Activated T-helper 1 cell treated with anti-CD3 and anti-CD28 coated beads, Interleukin-2, amount 50 U/mL, for 16 hours (primary cell): ENCODE results near the gene ZDHHC3.

Experiments used
- DNase-seq, 2 donors: peaks; one replicate each; pipeline ENCODE4 v3.0.0-alpha.2; 2020; ENCODE audit warnings: low read depth in 1 of 2, low spot score in 1 of 2

The ZDHHC3 gene

DNA sequence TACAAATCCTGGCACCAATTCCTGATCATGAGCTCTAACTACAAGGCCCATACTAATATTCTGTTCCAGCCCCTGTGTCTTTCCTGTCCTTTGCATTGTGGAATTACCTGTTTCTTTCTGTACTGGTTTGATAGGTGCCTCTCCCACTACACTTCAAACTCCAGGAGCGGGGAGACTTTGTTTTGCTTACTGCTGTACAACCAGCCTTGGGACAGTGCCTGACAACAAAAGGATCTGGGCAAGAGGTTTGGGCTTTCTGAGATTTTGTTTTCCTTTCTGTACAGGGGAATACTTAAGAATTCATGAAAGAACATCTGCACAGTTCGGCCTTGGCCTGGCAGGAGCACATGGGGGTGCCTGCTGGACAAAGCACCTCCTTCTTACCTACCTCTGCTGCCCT is 45.1 kb downstream of the ZDHHC3 start:
- DNase-seq: no peak

DNA sequence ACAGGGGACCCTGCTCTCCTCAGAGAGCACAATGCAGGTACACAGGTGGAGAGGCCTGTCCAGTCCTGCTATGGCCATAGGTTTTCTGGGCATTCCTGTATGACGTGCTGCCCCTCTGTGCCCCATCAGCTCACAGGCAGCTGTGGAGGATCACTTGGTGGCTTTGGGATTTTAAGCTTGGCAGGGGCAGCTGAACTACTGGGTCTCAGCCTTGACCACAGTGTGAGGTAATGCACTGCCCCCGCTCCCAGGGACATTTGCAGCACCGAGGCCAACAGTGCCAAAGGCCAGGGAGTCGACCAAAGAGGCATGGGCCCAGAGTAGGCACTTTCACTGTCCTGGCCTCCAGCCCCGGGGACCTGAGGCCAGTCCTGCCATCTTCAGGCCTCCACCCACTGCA is 46.2 kb downstream of the ZDHHC3 start:
- DNase-seq: no peak

DNA sequence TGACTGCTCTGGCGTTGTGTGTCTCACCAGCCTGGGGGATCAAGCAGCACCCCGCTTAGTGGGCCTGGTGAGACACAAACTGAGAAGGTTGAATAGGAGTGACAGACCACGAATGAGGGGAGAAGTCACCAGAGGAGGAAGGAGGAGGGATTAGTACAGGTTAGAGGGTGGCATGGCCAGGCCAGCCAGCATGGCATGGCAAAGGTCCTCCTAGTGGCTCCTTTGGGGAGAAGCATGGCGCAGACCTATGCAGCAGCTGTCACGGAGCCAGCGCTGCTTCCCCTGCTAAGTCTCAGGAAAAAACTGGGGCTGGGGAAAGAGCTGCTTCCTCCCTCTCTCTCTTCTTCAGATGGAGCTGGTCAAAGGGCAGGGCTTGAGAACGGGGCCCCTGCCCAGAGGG is 48.6 kb downstream of the ZDHHC3 start:
- DNase-seq: no peak

DNA sequence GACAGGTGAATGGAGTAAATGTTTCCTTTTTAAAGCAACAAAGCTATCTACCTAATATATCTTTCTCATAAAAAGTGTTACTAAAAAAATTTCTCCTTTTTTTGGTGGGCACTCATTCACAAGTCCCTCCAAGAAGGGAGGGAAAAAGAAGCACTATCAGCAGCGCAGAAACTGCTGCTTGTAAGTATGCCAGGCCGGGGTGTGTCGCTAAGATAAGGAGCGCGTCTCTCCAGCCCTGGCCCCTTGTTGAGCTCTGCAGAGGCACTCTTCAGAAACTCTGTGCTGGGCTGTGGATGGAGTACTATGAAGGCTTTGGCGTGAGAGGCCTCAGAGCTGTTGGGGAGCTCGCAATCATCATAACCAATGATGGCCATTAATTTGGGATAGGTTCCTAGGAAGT is 49.1 kb downstream of the ZDHHC3 start:
- no peak for DNase-seq

DNA sequence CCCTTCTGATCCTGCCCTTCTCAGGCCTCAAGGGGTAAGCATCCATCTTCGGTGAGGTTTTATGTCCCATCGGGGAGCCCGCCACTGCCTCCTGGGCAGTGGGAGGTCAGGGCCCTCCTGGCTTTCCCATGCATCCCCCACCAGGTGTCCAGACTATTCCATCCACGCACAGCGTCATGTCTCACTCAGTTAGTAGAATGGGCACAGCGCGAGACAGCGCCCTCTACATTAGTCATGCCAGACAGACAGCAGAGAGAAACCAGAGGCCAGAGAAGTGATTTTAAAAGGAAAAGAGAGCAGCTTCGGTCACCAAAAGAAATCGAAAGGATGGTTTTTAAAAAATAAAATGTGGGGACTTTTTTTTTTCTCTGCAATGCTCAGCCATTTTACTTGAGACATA is 49.8 kb downstream of the ZDHHC3 start:
- no peak for DNase-seq

DNA sequence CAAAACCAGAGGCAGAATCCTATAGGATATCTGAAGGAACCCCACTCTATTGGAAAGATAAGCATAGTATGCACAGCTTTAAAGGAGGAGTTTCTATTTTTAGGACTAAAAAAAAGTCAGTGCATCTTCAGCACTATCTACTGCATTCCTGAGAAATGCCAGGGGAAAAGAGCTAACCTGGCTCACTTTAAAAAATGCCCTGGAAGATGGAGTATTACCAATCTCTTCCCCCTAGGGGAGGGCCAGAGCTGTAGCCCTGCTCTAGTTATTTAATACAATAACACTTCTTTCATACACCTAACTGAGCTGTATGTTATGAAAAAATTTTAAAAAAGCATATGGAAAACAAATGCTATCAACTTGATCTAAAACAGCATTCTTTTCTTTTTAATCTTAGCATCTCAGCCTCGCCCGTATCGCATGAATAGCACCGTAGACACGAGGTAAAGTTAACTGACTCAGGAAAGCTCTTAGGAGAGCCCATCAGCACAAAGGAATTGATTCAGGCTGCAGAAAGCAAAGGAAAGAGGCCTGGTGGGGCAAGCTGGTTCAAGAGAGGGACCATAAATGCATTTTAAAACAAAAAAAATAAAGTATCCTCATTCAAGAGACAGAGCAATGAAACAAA is 51.4 kb downstream of the ZDHHC3 start:
- DNase-seq: no peak

DNA sequence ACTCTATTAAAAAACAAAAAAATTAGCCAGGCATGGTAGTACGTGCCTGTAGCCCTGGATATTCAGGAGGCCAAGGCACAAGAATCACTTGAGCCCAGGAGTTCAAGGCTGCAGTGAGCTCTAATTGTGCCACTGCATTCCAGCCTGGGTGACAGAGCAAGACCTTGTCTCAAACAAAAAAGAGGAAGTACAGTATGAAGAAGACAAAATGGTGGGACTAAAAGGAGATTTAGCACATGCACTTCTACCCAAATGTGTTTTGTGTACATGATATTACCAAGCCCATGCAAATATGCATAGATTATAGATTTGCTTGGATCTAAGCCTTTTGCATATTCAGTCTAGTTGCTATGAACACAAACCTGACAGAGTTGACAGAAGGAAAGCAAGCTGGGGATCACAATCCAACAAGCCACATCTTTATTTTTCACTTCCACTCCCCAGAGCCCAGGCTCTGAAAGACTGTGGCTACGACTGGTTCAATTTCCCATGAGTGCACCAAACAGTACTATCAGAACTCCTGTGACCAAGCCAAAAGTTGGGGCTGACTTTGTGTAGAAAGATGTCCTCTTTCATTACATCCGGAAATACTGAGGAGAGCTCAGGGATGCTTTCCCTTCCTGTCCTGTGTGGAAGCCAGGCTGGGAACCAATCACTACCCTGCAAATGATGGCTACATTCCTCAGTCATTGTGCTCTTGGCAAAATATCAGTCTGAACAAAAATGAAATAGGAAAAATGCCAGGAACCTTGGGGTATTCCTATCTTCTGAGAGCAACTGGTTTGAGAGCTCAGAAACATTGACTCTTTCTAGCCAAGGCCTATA is 52.1 kb downstream of the ZDHHC3 start:
- no peak for DNase-seq

DNA sequence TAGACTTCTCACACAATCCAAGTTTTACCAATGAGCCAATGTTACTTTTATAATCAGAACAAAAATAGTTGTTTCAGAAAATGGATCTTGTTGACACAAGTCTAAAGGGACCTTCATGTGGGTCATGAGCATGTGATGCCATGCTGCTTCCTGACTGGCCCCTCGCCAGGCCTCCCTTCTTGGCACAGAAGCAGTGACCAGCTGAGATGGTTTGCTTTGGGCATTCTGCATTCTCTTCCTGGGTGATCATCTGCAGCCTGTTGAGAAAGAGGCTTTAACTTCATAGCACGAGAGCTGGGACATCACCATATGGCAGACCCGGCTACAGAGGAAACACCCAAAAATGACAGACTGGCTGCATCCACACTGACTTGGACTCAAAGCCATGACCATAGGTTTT is 55.9 kb downstream of the ZDHHC3 start:
- DNase-seq: no peak

DNA sequence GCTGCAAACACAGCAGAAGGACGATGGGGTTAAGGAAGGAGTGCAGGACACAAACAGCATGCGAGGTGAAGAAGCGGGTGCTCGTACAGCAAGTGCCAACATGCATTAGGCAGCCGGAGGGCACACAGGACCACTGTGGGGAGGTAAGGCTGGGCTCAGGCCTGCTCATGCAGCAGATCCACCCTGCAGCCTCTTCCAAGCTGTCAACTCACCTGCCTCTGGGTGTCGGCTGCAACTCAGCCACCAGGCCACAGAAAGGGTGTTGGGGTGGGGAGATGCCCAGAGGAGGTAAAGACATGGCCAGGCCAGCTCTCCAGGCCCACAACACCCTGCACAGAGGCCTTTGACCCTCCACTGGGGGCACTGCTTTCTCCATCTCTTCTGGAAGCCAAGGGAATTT is 57.4 kb downstream of the ZDHHC3 start:
- DNase-seq: no peak

DNA sequence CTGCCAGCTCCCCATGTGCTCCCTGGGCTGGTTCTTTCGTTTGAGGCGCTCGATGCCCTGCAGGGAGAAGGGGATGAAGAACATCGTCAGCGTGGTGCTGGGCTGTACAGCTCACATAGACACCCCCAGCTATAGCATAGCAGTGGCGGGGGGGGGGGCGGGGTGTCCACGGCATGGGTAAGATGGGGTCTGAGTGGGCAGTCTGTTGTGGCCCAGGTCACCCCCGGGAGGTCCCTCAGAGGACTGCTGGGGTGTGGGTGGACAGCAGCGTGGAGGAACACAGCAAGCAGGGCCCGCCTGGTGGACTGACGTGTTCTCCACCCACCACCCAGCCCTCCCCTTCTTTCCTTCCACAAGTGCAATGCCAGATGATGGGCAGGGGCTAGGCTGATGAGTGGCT is 57.9 kb downstream of the ZDHHC3 start:
- no peak for DNase-seq

DNA sequence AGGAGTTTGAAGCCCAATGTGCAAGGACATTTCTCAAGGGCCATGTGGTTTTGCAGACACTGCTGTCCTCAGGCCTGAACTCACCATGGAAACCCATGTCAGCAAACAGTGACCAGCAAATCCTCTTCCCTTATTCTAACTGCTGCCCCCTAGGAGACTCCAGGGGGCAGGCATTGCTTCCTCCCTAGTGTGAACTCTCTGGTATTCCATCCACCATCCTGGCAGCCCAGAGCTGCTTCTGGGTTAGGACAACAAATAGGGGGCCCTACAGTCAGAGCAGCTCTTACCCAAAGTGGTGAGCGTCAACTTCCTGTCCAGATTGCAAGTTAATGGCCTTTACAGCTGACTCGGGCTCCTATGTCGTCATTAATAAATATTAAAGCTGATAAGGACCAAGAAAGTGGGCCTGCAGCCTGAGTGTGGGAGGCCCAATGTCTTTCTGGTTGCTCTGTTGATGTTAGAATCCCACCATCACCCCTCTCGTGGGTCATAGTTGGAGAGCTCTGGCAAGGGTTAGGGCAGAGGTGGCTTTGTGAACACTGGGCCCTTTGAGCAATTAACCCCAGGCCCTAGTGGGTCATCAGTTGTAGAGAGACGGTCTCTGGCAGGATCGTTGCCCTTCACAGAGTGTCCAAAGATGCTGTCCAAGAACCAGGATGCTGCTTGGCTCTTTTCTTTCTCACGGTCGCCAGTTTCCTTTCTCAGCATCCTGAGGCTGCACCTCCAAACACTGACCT is 60.1 kb downstream of the ZDHHC3 start:
- DNase-seq: no peak

DNA sequence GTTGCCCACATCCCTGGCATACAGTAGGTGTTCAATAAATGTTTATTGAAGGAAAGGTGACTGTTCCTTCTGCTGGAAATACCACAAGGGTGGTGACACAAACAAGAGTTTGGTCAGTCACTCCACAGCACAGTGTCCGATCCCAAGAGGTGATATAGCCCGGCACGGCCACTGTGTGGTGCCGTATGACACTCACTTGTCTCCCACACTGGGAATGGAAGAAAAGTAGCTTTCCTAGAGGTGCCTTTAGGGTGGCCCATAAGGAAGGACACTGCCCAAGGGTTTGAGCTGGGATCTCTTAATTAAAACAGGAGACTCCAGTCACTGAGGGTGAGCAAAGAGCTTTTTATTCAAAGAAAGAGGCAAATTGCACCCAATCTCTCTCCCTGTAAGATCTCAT is 61.0 kb downstream of the ZDHHC3 start:
- DNase-seq: no peak

DNA sequence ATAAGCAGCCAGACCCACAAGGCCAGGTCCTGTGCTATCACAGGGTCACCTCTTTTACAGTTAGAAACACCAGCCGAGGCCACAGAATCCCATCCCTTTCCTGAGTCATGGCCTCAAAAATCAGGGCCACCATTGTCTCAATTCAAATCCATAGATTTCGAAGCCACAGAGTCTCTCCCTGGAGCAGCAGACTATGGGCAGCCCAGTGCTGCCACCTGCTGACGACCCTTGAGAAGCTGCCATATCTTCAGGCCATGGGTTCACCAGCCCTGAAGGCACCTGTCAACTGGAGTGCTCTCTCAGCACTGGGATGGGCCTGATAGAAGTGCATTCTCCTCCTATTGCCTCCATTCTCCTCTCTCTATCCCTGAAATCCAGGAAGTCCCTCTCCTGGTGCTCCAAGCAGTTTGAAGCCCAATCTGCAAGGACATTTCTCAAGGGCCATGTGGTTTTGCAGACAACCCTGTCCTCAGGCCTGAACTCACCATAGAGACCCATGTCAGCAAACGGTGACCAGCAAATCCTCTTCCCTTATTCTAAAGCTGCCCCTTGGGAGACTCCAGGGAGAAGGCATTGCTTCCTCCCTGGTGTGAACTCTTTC is 62.0 kb downstream of the ZDHHC3 start:
- peak; percentile 31 to 35 for DNase-seq

DNA sequence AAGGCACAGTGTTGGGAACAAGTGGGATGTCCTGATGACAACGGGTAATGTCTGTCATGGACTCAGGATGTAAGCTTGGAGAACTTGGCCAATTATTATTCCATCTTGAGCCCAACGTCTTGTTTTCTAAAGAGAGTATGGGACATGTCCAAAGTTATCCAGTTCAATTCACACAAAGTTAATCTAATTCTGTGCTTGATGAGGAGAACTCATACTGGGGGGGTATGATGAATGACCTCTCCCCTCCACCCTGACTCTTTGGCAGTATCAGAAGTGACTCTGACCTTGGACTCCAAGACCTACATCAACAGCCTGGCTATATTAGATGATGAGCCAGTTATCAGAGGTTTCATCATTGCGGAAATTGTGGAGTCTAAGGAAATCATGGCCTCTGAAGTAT is 65.3 kb downstream of the ZDHHC3 start:
- no peak for DNase-seq

DNA sequence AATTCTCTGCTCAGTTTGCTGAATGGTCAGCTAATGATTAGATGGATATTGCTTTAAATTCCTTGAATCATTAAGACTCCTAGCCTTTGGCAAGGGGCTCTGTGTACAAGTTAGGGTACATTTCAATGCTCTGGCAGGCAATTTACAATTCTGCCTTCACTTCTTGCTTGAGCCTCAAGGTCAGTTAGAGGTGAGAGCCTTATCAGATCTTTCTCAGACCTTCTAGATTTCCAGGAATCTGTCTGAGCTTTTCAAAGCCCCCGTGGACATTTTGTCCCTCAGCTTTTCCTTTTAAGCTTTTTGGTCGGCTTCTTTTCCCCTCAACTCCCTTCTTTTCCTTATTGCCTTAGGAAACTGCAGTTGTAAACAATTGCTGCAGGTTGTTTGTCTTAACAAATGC is 66.9 kb downstream of the ZDHHC3 start:
- no peak for DNase-seq

DNA sequence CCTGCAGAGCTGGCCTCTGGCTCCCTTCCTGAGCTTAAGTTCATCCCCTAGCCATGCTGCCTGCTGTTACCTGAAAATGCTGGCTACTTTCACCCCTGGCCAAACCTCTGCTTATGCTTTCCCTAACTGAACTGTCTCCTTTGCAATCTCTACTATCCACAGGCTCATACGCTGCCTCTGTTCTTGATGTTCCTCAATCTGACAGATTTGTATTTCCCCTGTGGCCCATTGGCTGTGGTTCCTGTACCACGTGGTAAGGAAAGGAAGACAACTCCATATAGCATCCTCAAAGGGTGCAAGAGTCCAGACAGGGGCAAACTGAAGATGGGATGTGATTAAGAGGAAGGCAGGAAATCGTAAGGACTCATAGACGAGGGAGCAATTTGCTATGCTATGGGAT is 68.4 kb downstream of the ZDHHC3 start:
- DNase-seq: no peak

DNA sequence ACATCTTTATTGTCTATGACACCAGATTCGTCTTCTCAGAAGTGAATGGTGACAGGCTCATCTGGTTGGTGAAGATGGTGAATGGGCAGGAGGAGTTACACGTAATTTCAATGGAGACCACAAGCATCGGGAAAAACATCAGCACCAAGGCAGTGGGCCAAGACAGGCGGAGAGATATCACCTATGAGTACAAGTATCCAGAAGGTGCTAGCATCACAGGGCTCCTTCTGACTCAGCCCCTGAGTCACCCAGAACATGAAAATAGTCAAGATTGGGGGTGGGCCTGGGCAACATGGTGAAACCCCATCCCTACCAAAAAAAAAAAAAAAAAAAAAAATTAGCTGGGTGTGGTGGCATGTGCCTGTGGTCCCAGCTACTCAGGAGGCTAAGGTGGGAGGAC is 69.0 kb downstream of the ZDHHC3 start:
- no peak for DNase-seq

DNA sequence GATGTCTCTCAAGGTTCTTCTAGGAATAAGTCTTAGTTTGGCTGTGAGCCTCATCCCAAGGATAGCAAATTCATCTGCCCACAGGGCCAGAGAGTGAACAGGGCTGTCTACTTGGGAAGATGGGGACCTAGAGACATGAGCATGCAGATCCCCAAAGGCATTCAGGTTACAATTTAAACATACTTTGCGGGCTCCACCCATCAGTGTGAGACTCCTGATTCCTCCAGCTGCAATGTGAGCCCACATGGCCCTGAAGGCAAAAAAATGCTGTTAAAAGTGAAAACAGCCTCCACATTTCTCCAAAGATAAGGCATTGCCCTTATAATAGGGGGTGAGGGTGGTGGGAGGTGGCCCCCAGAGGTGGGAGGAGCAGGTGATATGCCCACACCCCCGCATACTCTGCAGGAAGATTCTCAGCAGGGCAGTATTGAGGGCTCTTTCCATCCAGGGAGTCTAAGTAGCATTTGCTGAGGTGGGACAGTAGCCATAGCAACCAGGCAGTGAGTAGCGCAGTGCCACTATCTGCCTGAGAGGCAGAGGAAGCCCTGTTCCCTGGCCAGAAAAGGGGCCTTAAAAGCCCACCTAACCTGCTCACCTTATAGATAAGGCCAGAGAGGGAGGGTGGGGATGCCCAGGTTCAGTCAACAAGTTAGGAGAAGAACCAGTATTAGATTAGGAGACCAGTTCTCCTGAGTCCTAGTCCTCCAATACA is 70.4 kb downstream of the ZDHHC3 start:
- no peak for DNase-seq

DNA sequence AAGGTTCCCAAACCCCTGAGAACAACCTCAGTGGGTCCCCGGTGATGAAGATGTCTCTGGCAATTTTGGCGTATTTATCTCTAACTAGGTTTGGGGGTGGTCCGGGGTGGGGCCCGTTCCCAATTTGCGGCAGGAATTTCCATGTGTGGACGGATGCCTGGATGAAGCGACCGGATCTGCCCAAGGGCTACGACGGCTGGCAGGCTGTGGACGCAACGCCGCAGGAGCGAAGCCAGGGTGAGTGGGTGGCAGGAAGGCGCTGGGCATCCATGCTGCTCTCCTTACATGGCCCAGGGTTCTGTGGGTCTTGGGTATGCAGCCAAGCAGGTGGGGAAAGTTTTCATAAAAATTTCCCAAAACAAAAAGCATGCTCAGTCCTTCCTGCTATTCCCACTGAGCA is 72.2 kb downstream of the ZDHHC3 start:
- DNase-seq: no peak

DNA sequence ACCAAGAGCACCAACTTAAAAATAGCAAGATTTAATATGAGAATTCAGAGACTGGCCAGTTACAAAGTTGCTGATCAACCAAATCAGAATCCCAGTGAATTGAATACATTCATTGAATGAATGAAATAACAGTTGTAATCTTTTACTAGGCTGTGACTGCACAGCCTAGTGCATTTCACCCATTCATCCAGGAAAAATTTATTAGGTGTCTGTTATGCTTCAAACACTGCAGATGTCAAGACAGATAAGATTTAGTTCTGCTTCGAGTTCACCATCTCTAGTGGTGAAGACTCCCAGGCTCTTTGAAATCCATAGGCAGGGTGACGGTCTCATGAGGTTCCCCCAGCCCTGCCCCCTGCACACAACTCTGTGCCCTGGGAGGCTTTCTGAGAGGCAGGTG is 72.7 kb downstream of the ZDHHC3 start:
- no peak for DNase-seq

DNA sequence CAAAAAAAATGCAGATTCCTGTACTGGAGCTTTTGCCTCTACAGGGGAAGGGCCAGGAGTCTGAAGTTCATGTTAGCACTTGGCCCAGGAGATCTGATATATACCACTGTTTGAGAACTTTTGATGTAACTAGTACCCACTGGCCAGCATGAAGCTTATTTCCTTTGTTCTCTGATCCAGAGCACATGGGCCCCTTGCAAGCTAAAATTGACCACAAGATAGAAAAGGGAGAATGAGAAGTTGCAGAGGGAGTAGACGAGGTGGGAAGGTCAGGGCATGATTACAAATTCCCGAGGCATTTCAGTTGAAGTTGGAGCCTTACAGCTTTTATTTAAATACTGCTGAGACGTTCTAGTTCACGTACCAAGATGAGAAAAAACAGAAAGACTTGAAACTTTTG is 73.3 kb downstream of the ZDHHC3 start:
- no peak for DNase-seq
